HepG2 (cell line): Measurements from ENCODE around the gene CDK2AP2. TPM values are rescaled to one million over a fixed set of nuclear protein-coding genes. Genes with fewer than 3 reads are reported as not detected.

ENCODE experiments used
- GPN1 ChIP-seq: sonication (generic); formaldehyde crosslinking; IDR thresholded peaks from 2 replicates; pipeline ENCODE4 v1.5.1; 2020; ENCODE audit warnings: missing genetic modification reagents, borderline replicate concordance
- HNF1A ChIP-seq, 2 experiments: sonication (generic) in 1 of 2; formaldehyde crosslinking in 1 of 2; IDR thresholded peaks; 2 replicates each; pipeline versions ENCODE4 v1.4.0 to v1.6.1; 2016 to 2020; ENCODE audit warnings: borderline replicate concordance in 1 of 2, low read depth in 1 of 2, mild to moderate bottlenecking in 1 of 2, missing genetic modification reagents in 1 of 2
- HOMEZ ChIP-seq: IDR thresholded peaks from 2 replicates; pipeline ENCODE4 v1.6.1; 2016; ENCODE audit warnings: low read depth
- PAXIP1 ChIP-seq: sonication (generic); formaldehyde crosslinking; conservative IDR thresholded peaks from 2 replicates; pipeline ENCODE4 v1.4.0; 2020; ENCODE audit warnings: mild to moderate bottlenecking, missing genetic modification reagents, moderate library complexity
- ZBTB37 ChIP-seq: sonication (generic); formaldehyde crosslinking; IDR thresholded peaks from 2 replicates; pipeline ENCODE4 v1.4.0; 2020; ENCODE audit warnings: mild to moderate bottlenecking, missing genetic modification reagents
- ZBTB39 ChIP-seq: sonication (generic); formaldehyde crosslinking; IDR thresholded peaks from 2 replicates; pipeline ENCODE4 v1.5.0; 2020; ENCODE audit warnings: missing genetic modification reagents
- ZFP36 ChIP-seq: fragments of 150-350 bp; IDR thresholded peaks from 2 replicates; pipeline ENCODE4 v1.6.1; 2018; ENCODE audit warnings: borderline replicate concordance, low read length, low read depth; ENCODE audit not compliant: partially characterized antibody
- ZMYM2 ChIP-seq: sonication (generic); formaldehyde crosslinking; IDR thresholded peaks from 2 replicates; pipeline ENCODE4 v1.8.0; 2022; ENCODE audit warnings: mild to moderate bottlenecking, missing genetic modification reagents
- ZNF280D ChIP-seq: sonication (generic); formaldehyde crosslinking; IDR thresholded peaks from 2 replicates; pipeline ENCODE4 v1.5.1; 2020; ENCODE audit warnings: mild to moderate bottlenecking, missing genetic modification reagents
- ZNF709 ChIP-seq: sonication (generic); formaldehyde crosslinking; IDR thresholded peaks from 2 replicates; pipeline ENCODE4 v1.5.0; 2020; ENCODE audit warnings: mild to moderate bottlenecking, missing genetic modification reagents
- polyA plus RNA-seq, 8 experiments: library from polyadenylated mRNA; depleted of rRNA in 3 of 8; stranded (reverse) in 7 of 8; unstranded in 1 of 8; fragments of >200 nt; fragmentation: Illumina TruSeq in 4 of 8; extraction: Trizol in 4 of 8; gene quantifications; 2 replicates each; pipeline versions ENCODE4 v1.2.1 to v1.2.3, GENCODE V29; 2011 to 2016; ENCODE audit warnings: low read depth in 4 of 8, missing spikeins in 1 of 8, mixed read lengths in 1 of 8; ENCODE audit not compliant: insufficient read depth in 1 of 8
- total RNA-seq, 5 experiments: library from RNA; depleted of rRNA; stranded (reverse); fragments of >200 nt; fragmentation: Illumina TruSeq; extraction: Trizol; gene quantifications; 2 replicates each; pipeline ENCODE4 v1.2.3, GENCODE V29; 2016; ENCODE audit warnings: low read depth in 1 of 5

CDK2AP2 gene
- total and polyA plus RNA-seq, 2 of the 13 experiments (the other 11 are each of a cell fraction or from before 2014, with no cell fraction given), result 15.0 to 23.2 TPM

- TF ChIP-seq ZNF709 (CRISPR knock-in tag) (0 out of 2 replicates have a peak, but pooled peaks have one; percentile 51), ZMYM2 (no peak), PAXIP1 (peak; percentile 63), HOMEZ (CRISPR knock-in tag) (0 out of 2 replicates have a peak, but pooled peaks have one; percentile 10), ZBTB37 (CRISPR knock-in tag) (no peak), HNF1A (IDR thresholded peaks at IDR 0.05; ENCODE audit: low read depth) (no peak), HNF1A (CRISPR knock-in tag; IDR thresholded peaks at IDR 0.05; ENCODE audit: borderline replicate concordance) (no peak), ZBTB39 (0 out of 2 replicates have a peak, but pooled peaks have one; percentile 14), GPN1 (no peak), ZFP36 (no peak), ZNF280D (CRISPR knock-in tag) (no peak)
Measured at GRCh38 chr11:67468759-67469507, 39.0 kb downstream of the CDK2AP2 start, which contains the start of gene TMEM134 (continued).
